ENCODE results near the gene ABHD8. TPM values are rescaled to one million over a fixed set of nuclear protein-coding genes. Genes with fewer than 3 reads are reported as not detected.

Gene ABHD8
- total RNA-seq, 4 donors from 2014 or later, result 12.2 to 25.0 (median 19.8) TPM

Other genes with a start within 250 kb of the ABHD8 start
- 1 to 10 TPM in 3 of 4 donors, under 1 TPM in 1; 0.97 to 4.5 (median 3.3) TPM for gene HAUS8, start 228.0 kb downstream of the ABHD8 start, total RNA-seq
- gene MYO9B, start 227.6 kb downstream of the ABHD8 start, total RNA-seq, result 10 to 100 TPM; 20.0 to 22.1 (median 20.7) TPM
- gene USE1, start 88.1 kb downstream of the ABHD8 start, total RNA-seq, result 10 to 100 TPM; 14.1 to 39.9 (median 22.3) TPM
- gene OCEL1, start 77.2 kb downstream of the ABHD8 start, total RNA-seq, result 1 to 10 TPM; 3.3 to 5.8 (median 4.5) TPM
- 10 to 100 TPM; 64.9 to 95.8 (median 72.0) TPM for gene NR2F6, start 57.5 kb downstream of the ABHD8 start, total RNA-seq
- gene USHBP1, start 38.7 kb downstream of the ABHD8 start, total RNA-seq, result 1 to 10 TPM; 2.6 to 7.1 (median 4.1) TPM
- gene BABAM1, start 36.0 kb downstream of the ABHD8 start, total RNA-seq, result 100 to 1,000 TPM in 2 of 4 donors, 10 to 100 TPM in 2; 86.3 to 120 (median 99.4) TPM
- gene ANKLE1, start 21.5 kb downstream of the ABHD8 start, total RNA-seq, result 1 to 10 TPM in 1 of 4 donors, under 1 TPM in 1, not detected in 2; 0.11 to 1.4 TPM
- 100 to 1,000 TPM; 145 to 369 (median 249) TPM for gene MRPL34, start 2.4 kb upstream of the ABHD8 start, total RNA-seq
- 10 to 100 TPM; 18.7 to 40.0 (median 27.0) TPM for gene DDA1, start 6.1 kb upstream of the ABHD8 start, total RNA-seq
- gene ANO8, start 31.4 kb upstream of the ABHD8 start, total RNA-seq, result 10 to 100 TPM in 2 of 4 donors, 1 to 10 TPM in 2; 6.2 to 24.5 (median 9.9) TPM
- 10 to 100 TPM in 3 of 4 donors, 1 to 10 TPM in 1; 6.7 to 21.3 (median 11.1) TPM for gene GTPBP3, start 34.1 kb upstream of the ABHD8 start, total RNA-seq
- 10 to 100 TPM; 11.5 to 45.1 (median 18.8) TPM for gene PLVAP, start 73.9 kb upstream of the ABHD8 start, total RNA-seq
- gene CCDC194, start 90.8 kb upstream of the ABHD8 start, total RNA-seq, result not detected
- gene BST2, start 102.2 kb upstream of the ABHD8 start, total RNA-seq, result 10 to 100 TPM; 19.0 to 28.2 (median 23.1) TPM
- 10 to 100 TPM; 35.8 to 62.7 (median 52.3) TPM for gene MVB12A, start 116.6 kb upstream of the ABHD8 start, total RNA-seq
- gene TMEM221, start 145.2 kb upstream of the ABHD8 start, total RNA-seq, result not detected
- not detected for gene NXNL1, start 157.5 kb upstream of the ABHD8 start, total RNA-seq
- gene SLC27A1, start 167.1 kb upstream of the ABHD8 start, total RNA-seq, result 10 to 100 TPM; 20.7 to 53.8 (median 43.7) TPM
- 10 to 100 TPM; 22.1 to 25.1 (median 23.4) TPM for gene PGLS, start 208.2 kb upstream of the ABHD8 start, total RNA-seq